ENCODE data around the gene TARBP2.
"Not testable (repeated sequence)": the region's sequence is repeated elsewhere in the genome, so short reads cannot be mapped to it uniquely, and the experiment has no call there.

The TARBP2 gene

DNA sequence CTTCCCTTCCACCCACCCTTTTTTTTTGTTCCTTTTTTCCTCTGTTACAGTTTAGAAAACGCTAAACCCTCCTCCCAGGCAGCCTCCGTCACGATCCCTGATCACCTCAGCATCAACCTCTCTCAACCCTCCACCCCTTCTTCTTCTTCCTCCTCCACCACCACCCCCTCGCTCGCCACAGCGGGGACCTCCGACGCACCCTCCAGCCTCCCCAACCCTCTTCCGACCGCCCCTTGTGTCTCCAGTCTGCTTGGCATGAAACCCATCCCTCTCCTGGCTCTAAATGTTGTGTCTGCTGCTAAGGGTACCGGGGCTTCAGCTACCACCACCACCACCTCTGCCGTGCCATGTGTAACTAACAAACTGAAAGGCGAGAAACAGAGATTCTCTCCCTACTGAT lies 26.3 kb upstream of the TARBP2 start:
- DNase-seq (ENCODE audit: low spot score): no peak

DNA sequence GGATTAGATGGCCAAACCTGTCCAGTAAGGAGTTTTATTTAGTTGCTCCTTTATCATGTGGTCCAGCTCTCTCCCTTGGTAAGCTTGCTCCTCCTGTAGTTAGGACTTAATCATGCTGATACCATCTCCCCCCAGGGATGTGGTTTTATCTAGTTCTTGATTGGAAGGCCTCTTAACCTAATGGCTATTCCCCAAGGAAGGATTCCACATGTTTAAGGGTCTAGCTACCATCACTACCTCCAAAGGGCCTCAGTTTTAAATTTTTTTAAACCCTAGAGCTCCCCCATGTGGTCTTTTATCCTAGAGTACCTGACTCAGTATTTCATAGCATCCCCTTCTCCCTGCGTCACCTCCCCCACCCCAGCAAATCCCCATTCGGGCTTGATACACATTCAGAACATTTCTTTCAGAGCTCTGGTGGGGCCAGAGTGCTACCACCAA lies 24.3 kb upstream of the TARBP2 start:
- DNase-seq (ENCODE audit: low spot score): no peak

DNA sequence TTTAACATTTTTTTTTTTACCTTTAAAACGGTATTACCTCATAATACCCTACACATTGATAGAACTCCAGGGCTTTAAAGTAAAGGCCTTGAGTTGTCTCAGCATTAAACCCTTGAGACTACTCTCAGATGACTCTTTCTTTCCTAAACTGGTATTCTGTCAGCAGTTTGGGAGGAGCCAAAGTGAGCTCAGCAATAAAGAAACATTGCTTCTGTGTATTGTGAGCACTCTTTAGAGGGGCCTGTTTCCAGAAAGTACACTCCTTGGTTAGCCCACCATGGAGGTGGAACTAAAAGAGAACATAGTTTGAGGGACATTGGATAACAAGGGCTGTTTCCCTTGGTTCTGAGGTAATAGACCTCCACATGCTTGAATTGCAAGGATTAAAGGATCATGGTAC lies 22.2 kb upstream of the TARBP2 start:
- no peak for DNase-seq (ENCODE audit: low spot score)

DNA sequence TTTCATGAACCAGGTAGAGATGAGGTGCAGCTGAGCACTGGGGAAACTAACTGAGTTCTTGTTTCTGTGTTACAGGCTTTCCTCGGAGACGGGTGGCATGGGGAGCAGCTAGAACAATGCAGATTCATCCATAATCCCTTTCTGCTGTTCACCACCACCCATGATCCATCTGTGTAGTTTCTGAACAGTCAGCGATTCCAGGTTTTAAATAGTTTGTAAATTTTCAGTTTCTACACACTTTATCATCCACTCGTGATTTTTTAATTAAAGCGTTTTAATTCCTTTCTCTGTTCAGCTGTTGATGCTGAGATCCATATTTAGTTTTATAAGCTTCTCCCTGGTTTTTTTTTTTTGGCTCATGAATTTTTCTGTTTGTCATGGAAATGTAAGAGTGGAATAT lies 21.8 kb upstream of the TARBP2 start:
- no peak for DNase-seq (ENCODE audit: low spot score)

DNA sequence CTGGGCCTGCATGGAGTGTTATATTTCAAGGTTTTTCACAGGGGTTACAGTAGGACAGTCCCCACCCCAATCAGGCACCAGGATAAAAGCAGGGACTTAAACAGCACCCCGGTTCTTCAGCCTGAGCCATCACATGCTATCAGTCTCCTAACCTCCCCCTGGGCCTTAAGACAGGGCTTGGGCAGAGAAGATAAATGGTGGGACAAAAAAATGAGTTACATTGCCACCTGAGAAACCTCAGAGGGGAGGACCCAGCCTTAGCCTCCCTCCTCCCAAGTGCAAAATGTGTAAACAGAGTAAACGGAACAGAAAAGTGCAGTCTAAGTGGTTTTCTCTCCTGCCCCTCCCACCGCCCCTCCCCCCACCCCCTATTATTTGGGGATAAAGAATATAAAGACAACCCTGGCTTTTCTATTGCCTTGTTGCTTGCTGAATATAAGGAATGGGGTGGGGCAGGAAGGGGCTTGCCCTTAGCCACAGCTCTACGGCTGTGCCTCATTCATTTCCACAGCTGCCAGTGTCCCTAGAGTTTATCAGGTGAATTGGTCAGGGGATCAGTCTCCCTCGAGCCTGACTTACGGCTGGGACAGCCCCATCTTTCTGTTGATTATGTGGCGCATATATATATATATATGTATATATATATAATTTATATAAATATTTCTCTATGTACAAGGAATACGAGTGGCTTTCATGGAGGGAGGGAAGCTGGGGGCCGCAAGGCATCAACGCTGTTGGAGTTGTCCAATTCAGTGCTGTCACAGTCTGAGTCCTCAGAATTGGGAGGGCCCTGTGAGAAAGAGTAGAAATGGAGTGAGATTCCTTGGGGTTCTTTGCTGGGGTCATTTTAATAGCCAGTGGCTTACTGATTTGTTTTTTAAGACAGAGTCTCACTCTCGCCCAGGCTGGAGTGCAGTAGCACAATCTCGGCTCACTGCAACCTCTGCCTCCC lies 20.3 kb upstream of the TARBP2 start:
- no peak for DNase-seq (ENCODE audit: low spot score)

DNA sequence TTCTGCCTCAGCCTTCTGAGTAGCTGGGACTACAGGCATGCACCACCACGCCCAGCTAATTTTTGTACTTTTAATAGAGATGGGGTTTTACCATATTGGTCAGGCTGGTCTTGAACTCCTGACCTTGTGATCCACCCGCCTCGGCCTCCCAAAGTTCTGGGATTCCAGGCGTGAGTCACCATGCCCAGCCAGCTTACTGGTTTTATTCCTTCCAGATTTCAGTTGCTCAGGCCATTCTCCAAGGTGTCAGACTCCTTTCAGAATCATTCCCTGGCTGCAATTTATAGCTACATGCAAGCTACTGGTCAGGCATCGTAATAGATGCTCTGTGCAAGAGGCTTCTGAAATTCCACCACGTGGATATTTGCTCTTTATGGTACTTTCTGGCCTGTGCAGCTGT lies 19.6 kb upstream of the TARBP2 start:
- DNase-seq (ENCODE audit: low spot score): not testable (repeated sequence)

DNA sequence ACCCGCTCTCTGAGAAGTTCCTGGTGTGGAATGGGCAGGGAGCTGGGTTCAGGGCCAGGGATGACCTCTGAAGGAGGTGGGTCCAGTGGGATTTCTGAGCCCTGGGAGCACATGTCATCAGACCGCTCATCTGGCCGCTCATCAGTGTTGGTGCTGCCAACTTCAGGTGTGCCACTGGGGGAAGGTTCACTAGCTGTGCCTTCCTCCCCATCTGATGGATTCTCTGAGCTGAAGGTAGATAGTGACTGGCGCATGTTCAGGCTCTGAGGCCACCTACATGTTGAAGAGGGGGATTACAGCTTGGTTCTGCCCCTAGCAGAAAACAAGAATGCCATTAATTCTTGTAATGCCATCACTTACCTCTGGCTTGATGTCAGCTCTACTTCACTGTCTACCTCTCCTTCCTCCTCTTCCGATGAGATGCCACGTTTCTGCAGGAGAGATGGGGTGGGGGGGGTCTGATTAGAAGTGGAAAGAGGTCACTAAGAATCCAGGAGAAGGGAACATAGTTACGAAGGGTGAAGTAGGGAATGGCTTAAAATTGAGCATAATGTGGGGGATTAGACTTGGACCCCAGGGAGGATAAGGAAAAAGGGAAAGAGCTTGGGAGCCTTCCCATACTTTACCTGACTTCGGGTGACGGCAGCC lies 19.0 kb upstream of the TARBP2 start:
- DNase-seq (ENCODE audit: low spot score): peak; percentile 24

DNA sequence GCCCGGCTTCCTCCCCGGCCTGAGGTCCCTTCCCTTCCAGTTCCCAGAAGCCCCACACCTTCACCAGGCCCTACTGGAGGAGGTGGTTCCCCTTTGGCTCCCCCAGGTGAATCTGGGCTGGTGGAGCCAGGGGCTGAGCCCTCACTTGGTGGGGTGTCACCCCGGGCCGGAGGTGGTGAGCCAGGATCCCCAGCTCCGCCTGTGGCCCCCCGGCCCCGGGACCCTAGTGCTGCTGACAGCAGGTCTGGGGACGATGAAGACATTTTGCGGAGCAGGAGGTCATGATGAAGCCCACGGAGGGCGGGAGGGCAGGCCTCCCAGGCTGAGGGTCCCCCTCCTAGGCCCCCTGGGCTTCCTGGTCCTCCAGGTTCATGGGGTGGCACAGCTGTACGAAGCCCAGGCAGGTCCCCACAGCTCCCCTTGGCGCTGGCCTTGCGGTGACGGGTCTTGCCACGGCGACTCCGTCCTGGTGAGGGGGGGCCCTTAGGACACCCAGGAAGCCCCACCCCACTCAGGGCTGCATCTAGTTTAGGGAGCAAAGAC lies 18.4 kb upstream of the TARBP2 start:
- no peak for DNase-seq (ENCODE audit: low spot score)

DNA sequence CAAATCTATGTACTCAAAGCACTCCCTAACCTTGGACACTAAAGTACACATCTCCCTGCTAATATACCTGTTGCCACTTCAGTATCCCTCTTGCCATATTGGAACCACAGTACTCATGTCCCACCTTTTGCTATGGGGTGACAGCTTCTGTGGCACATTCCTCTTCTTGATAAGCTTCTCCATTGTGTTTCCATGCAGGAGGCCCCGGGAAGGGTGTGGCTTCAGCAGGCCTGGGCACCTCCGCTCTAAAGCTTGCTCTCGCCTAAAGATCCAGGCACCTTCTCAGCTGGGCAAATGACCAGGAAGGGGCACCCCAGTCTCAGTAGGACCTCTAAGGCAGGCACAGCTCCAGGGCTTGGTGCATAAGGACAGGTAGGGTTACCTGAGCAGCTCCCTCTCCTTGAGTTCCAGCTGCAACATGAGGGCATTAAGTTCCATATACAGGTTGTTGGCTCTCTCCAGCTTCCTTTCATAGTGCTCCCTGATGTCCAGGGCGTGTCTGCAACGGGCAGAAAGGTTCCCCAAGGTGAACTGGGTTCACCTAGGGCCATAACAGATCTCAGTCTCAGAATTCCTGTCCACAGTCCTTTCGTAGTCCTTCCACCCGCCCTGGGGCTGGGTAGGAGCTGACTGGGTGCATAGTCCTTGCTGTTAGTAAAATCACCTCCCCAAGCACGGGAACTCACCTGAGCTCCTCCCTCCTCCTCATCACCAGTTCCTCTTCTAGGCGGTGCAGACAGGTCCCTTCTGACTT lies 17.7 kb upstream of the TARBP2 start:
- DNase-seq (ENCODE audit: low spot score): no peak

DNA sequence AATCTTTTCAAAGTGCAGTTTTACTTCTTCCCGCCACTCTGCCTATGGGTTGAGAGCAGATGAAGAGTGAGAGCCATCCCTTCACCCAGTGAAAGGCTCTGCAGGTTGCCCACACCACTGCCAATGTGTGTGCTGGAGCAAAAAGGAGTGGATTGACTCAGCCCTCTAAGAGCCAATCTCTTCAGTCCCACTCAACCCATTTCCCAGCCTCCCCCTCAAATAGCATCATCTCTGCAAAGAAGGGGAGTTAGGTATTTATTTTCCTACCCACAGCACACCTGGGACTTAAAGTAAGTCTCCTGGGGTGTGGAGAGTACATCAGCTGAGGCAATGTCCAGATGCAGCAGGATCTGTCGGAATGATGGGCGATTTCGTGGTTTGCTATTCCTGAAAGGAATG lies 17.1 kb upstream of the TARBP2 start:
- DNase-seq (ENCODE audit: low spot score): no peak

DNA sequence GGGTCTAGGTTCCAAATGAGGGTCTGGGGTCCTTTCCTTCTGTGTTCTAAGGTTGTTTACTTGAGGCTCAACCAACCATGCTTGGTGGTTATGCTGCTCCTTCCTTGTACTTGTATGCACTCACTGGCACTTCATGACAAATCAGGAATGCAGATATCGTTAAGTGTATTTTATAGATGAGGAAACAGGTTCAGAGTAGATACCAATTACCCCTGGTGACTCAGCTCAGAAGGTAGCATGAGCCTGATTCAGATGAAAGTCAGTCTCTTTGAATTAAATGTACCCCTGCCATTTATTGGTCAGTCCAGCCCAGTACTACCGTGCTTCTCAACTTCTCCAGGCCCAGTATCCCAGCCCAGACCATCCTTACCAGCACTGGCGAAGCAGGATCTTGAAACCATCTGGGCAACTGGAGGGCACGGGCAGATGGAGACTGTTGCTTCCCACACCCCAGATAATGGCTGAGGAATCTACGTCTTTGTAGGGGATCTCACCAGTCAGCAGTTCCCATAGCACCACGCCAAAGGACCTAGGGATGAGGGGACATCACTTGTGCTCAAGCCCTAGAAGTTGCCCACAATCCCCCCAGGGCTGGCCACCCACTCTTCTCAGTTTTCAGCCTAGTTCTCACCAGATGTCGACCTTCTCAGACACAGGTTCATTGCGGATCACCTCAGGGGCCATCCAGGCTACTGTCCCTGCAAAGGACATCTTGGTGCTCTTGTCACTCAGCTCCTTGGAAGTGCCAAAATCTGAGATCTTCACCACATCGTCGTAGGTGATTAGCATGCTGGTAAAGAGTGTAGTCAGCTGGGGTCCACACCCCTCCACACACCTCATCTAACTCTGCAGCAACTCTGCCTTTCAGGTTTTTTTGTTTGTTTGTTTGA lies 16.2 kb upstream of the TARBP2 start:
- no peak for DNase-seq (ENCODE audit: low spot score)

DNA sequence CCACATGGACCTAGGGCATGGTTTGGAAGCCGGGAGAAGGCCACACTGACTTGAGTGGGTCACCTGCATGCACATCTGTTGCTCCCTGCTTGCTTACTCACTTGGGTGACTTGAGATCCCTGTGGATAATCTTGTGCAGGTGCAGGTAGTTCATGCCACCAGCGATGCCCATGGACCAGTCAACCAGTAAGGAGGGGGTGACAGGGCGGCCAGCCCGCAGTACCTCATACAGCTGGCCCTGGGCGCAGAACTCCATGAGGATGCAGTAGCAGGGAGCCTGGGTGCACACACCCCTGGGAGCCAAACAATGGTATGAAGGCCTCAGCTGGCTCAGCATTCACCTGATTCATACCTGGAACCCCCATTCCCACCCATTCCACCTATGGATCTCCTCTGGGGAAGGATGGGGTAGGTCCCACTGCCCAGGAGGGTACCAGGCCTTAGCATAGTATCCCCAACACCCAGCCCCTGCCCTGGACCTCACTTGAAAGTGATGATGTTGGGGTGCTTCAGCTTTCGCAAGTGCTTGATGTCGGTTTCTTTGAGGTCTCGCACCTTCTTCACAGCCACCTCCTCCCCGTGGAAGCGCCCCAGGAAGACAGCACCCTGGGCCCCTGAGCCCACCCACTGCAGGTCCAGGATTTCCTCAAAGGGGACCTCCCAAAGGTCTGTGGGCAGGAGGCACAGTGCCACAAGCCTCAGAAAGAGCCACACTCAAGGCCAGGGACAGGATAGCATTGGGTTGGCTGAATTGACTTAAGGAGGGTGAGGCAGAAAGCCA lies 14.9 kb upstream of the TARBP2 start:
- DNase-seq (ENCODE audit: low spot score): no peak

DNA sequence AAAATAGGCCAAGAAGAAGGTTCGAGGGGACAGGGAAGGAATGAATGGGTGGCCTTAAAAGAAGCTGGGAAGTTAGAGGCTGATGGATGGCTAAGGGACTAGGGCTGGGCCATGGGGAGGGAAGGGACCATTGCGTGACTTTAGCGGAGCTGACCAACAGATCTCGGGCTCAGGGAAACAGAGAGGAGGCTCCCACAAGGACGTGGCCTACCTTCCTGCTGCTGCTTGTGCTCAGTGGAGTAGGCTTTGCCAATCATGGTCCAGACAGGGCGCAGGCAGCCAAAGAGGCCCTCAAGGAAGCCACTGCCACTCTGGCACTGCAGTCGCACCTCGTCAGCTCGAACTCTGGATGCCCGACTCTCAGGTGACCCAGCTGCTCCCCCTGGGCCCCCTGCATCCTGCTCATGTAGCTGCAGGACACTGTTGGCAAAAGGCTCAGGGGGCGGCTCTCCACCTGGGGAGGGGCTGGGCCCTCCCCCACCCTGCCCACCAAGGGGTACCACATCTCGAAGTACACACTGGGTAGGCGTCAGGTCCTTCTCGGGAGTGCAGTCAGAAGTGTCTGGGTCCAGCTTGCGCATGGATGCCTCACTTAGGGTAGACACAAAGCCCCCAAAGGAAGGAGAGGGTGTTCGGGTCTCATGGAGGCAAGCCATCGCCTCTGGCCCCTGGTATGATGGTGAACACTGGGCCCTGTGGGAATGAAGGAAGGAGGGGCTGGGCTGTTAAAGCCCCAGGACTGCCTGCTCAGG lies 14.2 kb upstream of the TARBP2 start:
- no peak for DNase-seq (ENCODE audit: low spot score)

DNA sequence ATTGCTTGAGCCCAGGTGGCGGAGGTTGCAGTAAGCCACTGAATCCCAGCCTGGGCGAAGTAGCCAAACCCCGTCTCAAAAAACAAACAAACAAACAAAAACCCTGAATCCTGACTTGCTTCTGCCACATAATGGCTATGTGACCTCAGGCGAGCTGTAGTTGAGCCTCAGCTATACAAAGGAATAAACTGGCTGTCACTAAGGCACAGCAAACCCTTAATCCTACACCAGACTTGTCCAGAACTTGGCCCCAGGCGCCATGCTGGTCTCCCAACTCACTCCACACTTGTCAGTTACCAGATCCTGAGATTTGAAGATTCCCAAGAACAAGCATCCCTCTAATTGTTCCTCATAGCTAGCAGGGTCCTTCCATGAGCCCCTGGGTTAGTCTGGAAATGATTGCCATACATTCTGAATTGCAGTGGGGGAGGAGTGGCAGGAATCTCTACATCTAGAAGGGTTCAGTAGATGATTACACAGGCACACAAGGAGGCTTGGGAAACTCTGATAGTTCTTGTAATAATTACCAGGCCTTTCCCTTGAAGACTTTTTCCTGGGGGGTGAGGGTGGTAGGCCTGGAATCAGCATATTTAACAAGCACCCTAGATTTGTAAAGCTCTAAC lies 11.7 kb upstream of the TARBP2 start:
- no peak for DNase-seq (ENCODE audit: low spot score)

DNA sequence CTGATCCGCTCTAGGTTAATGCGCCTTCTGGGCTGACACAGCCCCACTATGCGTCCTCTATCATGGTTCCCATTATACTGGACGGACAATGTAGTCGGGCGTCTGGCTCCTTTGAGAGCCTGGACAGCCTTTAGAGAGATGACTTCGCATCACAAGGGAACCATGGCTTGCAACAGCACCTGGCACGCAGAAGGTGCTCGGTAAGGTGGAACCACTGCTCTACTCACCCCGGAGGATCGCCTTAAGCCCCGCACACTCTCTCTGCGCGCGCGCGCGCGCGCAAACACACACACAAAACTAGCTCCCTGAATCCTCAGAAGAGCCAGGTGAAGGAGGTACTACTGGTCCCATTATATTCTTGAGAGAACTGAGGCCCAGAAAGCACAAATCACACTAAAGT lies 8.9 kb upstream of the TARBP2 start:
- DNase-seq (ENCODE audit: low spot score): no peak

DNA sequence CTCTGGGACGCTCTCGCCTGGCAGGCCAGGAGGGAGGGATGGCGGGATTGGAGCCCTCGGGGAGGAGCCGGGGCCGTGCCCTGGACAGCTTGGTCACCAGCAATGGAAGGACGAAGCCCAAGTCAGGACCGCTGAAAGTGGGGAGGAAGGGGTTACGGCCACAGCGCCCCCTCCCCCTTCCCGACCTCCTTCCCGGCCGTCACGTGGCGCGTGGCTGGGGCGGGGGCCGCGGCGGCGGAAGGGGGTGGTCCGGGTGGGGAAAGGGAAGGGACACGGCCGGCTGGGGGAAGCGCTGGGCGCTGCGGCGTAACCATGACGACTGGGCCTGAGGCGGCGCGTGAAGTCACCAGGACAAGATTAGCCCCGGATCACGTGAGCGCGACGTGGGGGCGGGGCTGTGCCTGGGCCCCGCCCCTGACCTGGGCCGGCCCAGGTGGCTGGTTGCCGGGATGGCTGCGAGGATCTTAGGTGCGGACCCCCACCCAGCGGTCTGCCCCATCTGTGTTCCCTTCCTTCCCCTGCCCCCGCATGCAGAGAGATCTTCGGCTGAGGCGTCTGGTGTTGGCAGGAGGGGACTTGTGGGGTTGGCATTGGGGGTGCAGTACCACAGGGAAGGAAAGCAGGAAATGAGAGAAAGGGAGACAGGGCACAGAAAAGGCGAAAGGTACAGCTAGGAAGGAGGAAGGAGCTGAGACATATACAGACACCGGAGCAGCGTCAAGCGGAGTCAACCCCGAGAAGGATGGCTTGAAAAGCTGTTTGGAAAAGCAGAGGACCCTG lies 8.1 kb upstream of the TARBP2 start:
- DNase-seq (ENCODE audit: low spot score): peak; percentile 86

DNA sequence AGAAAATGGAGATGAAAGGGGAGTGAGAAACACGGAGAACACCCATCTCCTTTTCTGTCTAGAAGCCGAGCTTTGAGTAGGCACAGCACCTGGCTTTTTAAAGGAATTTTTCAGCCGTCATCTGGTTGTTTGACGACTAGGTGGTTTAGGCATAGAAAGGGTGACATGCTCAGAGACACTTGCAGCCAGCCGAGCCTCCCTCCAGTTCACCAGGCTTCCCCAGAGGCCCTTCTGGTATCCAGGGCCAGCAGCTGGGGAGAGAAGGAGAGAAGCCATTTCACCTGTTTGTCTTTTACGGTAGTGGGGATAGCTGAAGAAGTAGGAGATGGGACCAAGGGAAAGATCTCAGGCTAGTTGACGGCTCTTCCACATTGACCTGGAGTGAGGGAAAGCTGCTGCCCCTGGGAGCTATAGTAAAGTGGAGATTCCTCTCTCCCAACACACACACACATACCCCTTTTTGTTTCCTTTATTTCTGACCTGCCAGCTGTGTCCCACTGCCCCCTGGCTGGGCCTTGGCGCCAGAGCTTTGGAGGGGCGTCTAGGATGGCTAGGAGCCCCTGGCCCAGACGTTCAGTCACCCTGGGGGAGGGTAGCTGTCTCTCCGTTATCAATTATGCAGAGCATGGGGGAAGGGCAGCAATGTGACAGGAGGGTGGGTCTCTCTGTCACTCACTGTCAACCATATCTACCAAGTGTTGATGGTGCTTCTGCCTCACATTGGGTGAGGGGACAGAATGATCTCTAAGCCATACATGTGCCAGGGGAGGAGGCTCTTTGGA lies 7.3 kb upstream of the TARBP2 start:
- no peak for DNase-seq (ENCODE audit: low spot score)

All from activated CD4-positive, alpha-beta T cell treated with anti-CD3 and anti-CD28 coated beads, Interleukin-2, Interleukin-4, amounts not matched to agents 100 ng/mL and 50 ng/mL, durations not matched to agents 16 hours and 8 hours (primary cell).